A172 (cell line): ENCODE measurements around the gene UBE2H. TPM values are rescaled to one million over a fixed set of nuclear protein-coding genes. Genes with fewer than 3 reads are reported as not detected.
"Not testable (repeated sequence)": the region's sequence is repeated elsewhere in the genome, so short reads cannot be mapped to it uniquely, and the experiment has no call there.

Experiments
- DNase-seq: peaks from one replicate; pipeline ENCODE4 v3.0.0-alpha.2; 2015; ENCODE audit warnings: low spot score
- total RNA-seq: library from RNA; depleted of rRNA; stranded (reverse); fragments of >200 nt; shearing (Covaris generic); gene quantifications from 2 replicates; pipeline ENCODE4 v1.2.3, GENCODE V29; 2014

Gene UBE2H
- total RNA-seq, 1 experiment from 2014 or later: 94.8 TPM

DNA sequence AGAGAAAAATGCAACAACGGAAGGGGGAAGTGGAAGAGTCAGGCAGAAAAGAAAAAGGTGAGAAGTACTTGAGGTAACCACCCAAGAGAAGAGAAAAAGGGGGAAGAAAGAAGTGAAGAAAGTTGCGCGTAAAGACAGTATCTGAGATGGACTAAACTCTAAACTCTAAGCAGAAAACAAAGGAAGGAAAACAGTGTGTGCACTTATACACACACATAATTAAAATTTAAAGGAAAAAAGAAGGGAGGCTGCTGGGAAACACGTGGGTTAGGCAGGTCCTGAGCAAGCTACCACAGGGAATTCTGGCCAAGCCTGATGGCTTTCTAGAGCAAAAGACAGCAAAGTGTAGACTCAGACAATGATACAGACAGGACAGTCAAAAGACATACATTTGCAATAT, 78.0 kb downstream of the UBE2H start:
- DNase-seq: no peak

DNA sequence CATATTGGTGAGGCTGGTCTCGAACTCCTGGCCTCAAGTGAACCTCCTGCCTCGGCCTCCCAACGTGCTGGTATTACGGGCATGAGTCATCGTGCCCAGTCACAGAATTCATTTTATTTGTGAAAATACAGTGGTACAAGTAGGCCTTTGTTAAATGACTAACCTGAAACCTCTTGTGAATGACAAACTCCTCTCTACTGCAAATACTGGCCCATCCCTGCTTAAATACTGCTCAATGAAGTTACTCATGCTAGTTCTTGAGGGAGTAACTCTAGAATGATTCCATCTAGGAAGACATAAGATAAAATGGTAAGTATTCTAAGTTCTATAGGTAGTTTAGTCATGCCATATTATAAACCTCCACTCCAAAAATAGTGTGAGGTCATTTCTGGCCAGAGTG, 80.7 kb downstream of the UBE2H start:
- DNase-seq: peak; percentile 27

DNA sequence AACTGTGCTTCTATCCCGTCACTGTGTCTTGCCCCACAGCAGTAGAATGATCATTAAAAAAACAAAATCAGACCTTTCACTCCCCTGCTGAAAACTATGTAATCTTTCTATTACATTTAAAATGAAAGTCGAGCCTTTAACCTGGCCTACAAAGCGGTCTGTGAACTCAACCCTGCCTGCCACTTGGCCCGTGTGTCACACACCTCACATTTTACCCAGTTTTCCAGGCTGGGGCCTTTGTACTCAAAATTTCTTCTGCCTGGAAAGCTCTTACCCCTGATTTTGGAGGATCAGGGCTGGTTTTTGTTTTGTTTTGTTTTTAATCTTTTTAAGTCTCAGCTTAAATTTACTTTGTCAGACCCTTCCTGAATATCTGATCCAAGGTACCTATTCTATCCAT, 82.1 kb downstream of the UBE2H start:
- DNase-seq: no peak

DNA sequence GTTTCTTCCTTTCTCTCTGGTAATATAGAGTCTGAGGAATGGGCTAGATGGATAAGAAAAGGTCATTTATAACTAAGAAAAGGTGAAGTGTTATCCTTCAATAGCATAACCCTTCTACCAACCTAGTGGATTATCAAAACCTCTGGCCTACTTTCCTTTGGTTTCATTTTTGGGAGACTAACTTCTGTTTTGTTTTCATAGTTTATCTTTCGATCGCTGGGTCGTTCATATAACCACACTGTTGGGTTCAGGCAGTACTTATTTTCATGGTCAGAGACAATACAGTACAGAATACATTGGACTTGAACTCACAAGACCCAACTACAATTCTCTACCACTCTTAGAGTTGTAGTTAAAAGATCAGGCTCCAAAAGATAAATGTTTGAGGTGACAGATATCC, 86.5 kb downstream of the UBE2H start:
- DNase-seq: no peak

DNA sequence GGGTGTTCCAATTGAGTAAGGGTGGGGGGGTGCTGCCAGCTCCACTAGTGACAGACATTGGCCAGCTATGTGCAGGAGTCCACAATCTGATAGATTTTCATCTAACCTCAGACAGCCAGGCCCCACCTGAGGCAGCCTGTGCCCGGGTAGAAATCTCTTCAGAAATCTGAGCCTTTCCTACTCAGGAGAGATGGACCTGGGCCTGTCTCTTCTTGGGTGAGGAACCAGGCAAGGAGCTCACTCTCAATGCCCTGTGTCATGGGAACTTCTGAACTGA, 86.9 kb downstream of the UBE2H start:
- no peak for DNase-seq

DNA sequence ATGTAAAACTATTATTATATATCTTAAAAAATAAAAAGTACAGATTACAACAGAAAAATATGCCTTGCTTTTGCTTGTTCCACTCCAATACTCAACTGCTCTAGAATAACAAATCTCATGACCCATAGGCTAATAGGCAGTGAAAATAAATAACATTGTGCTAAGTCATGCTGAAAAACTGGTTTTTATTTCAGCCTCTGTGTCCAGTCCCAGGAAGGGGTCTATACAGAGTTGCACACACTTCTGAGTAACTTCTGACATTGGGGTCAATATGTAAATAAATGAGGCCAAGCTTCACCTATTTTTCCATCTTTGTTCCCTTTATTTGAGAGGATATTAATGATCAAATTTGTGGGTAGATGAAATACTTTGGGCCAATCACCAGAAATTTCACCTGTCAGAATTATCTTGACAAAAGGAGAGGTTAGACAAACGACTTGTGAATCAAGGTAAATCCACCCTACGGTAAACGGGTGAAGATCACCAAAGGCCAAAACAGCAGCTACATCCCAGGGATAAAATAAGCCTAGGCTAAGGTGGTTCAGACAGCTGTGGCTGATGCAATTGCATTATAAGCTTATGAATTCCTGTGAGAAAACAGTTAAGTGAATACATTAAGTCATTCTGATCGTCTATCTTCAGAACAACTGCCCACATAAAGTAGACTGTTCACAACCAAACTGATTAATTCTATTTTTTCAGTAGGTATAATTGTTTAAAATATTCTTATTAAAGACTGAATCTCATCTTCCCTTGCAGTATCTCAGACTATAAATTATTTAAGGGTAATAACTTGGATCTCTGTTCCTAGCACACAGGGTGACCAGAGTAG, 87.5 kb downstream of the UBE2H start:
- no peak for DNase-seq

DNA sequence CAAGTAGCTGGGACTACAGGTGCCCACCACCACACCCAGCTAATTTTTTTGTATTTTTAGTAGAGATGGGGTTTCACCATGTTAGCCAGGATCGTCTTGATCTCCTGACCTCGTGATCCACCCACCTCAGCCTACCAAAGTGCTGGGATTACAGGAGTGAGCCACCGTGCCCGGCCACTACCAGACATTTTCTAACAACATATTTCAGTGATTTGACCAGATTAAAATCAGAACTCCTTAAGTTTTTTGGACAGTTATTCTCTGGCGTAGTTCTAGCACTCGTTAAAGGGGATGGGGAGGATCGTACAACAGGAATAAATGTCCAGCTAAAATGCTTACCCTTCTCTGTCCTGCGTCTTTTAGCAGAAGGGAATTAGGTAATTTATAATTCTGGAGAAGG, 88.1 kb downstream of the UBE2H start:
- not testable (repeated sequence) for DNase-seq

DNA sequence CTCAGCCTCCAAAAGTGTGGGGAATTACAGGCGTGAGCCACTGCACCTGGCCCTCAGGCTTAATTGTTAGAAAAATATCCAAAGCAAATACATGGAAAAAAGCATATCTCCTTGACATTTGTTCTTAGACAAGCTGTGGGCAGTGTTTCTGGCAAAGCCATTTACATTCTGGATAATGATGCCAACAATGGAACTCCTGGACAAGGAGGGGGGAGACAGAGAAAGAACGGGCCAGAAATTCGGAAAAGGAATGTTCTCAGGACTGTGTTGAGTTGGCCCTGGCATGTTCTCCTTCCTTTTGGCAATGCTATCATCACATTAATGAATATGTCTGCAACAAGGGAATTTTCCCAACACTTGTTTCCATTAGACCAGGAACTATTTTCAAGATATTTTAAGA, 88.7 kb downstream of the UBE2H start:
- no peak for DNase-seq

DNA sequence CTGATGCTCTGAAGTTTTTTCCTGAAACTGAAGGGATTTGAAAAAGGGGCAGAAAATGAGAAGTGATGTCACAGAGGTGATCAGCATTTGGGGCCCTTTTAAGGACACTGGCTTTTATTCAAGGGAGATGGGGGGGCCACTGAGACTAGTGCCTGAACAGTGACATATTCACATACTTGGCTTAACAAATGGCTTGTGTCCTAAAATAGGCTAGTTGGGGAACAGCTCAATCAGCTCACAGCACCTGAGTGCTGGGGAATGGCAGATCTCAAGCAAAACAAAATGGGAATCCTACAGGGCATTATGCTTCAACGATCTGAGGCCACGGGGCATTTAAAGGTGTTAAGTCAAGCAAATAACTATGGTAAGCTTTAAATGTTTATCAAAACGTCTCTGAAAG, 90.1 kb downstream of the UBE2H start:
- DNase-seq: no peak

DNA sequence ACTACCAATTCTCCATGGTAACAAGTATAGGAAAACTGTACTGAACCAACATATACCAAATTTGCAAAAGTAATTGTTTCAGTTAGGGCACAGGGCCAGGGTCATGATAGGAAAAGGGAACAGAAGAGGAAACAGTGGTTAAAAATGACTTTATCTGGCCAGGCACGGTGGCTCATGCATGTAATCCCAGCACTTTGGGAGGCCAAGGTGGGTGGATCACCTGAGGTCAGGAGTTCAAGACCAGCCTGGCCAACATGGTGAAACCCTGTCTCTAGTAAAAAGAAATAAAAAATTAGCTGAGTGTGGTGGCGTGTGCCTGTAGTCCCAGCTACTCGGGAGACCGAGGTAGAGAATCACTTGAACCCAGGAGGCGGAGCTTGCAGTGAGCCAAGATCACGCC, 92.0 kb downstream of the UBE2H start:
- not testable (repeated sequence) for DNase-seq

DNA sequence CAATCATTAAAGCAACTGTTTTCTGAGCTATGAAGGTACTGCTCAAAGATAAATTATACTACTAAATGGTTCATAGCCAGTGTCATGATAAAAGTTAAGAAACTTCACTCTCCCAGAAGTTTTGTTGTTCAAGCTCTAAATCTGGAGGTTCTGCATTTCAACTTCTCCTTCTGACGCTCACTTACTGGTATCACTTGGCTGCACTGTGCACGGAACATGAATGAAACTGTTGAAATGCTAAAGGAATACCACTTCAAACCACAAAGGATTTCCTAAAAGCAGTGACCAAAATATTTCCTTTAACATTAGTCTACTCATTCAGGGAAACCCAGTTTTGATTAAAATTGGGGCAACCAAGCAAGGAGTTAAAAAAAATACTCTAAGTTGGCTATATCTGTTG, 93.6 kb downstream of the UBE2H start:
- no peak for DNase-seq

DNA sequence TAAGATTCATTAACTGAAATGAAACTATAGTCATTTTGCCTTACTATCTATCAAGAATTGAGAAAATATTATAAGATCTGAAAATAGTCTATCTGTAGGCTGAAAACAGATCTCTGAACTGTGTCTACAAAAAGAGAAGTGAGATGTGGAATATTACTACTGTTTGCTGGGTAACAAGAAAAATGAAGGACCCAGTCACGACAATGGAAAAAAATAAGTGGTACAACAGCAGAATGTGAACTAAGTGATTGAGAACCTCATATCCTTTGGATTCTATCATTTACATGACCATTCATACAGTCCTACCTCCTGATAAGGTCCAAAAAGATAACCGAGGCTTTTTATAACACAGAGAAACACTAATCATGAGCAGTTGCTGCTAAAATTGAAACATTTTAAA, 94.3 kb downstream of the UBE2H start:
- DNase-seq: no peak

DNA sequence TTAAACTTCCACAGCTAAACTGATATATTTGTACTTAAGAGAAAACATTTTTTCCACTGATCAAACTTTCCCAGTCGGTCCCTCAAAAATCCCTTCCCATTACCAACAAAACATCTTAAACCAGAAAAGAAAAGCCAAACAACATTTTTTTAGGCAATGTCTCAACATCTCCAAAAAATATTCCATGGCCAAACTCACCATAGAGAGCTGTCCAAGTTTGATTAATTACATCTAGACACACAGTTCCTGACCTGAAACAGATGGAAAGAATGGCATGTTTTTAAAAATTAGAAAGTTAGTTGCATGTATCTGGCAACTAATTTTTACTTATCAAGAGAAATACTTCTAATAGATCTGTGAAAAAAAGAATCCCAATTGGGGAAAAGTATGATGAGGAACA, 95.4 kb downstream of the UBE2H start:
- DNase-seq: no peak

DNA sequence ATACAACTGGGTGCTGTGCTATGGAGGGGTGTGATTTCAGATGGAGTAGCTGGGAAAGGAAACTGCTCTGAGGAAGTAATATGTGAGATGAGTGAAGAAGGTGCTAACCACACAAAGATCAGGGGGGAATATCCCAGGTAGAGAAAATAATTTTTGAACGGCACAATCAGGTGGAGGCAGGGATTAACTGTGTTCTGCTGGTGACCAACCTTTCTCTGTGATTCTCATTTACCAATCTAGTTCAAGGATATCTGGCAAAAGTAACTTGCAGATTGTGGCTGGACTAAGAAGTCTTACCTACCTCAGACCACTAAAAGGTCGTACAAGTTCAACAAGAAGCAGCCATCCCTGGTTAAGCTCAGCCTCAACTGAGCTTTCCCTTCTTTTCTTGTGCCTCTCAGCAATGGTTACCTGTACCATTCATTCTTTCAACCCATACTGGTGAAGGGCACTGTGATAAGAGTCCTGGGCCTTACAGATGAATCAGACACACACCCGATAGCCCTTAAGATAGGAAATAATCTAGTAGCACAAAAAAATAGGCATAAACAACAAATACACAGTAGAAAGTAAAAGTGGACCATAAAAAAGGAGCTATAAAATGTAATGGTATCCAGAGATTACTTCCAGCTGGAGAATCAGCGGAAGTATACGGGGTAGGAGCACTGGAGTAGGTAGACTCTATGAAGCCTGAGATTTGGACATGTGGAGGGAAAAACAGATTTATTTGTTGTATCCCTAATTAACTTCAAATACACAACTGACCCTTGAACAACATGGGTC, 96.6 kb downstream of the UBE2H start:
- no peak for DNase-seq

DNA sequence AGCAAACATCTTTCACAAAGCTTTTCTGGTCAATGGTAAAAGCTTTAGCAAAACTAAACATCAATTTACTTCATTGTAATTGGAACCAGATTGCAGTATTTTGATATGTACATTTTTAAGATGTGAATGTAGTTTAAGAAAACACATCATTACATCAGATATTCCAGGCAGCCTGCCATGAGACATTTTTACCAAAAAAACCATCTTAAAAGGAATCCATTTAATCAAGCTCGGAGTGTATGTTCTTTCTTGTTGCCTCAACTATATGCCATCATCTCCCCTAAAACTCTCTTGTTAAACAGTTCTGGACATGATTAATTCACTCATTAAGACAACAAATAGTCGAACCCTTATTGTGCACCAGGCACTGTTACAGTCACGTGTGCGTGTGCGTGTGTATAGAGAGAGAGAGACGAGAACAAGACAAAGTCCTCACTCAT, 97.5 kb downstream of the UBE2H start:
- DNase-seq: peak; percentile 48

DNA sequence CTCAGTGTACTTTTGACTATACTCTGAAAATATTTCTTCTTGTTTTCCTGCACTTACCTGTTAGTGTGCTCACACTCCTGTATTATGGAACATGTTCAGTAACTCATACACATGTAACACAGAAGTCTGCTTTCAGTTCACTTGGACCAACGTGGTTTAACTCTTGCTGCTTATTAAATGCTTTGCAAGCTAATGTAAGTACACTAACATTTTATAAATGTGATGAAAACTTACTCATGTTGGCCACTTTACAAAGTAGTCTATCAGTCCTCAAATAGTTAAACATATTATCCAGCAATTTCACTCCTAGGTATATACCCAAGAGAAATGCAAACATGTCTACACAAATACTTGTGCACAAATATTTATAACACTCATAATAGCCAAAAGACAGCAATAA, 98.4 kb downstream of the UBE2H start:
- DNase-seq: no peak

DNA sequence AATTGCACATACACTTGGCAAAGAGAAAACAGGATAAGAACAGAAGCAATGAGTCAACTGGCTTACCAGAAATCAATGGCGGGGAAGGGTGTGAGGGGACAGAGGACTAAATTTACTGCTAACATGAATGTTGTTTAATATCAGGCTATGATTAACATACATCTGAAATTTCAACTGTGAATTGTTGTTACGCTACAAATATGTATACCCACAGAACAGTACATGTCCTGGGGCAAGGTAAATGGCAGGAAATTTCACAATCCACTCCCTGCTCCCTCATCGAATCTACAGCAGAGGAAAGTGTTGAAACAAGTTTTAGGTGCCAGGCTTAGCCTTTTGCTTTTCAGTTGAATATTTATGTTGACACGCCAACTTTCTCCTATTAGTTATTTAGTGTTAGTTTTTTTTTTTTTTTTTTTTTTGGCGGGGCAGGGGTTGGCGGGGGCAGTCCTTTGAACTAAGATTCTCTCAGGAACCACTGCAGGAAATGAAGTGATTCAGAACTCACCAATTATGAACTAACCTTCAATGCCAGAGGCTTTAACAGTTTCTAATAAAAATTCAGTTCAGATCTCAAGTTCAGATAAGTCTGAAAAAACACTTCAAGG, 99.0 kb downstream of the UBE2H start:
- peak; percentile 41 for DNase-seq

DNA sequence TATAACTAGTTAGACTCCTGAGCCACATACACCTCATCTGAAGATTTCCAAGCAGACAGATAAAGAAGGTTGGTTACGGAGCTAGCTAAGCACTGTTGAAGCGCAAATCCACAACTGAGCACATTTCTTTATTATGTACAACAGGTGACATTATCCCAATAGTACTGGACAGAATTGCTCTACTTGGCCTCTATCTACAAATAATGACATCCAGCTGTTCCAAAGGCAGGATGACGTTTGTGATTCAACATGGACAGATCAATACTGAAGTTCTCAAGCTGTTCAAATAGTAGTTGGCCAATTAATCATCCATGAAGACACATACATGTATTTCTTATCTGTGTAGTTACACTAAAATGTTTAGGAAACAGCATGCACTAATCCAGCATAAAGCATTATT, 101.0 kb downstream of the UBE2H start:
- DNase-seq: no peak

DNA sequence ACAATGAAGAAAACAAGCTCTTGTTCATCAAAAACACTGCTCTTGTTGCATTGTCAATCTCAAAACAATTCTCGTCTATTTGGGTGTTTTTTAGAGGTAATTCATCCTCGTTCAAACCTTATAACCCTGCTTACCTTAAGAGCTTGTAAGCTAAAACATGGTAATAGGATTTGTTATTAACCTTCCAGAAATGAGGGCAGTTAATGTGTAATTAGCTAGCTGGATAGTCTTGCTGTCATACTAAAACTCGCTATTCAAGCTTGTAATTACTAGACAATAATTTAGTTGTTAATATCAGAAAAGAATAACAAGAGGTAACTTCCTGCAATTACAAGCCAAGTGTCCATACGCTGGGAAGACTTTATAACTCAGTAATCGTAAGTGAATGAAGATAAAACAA, 101.6 kb downstream of the UBE2H start:
- no peak for DNase-seq

DNA sequence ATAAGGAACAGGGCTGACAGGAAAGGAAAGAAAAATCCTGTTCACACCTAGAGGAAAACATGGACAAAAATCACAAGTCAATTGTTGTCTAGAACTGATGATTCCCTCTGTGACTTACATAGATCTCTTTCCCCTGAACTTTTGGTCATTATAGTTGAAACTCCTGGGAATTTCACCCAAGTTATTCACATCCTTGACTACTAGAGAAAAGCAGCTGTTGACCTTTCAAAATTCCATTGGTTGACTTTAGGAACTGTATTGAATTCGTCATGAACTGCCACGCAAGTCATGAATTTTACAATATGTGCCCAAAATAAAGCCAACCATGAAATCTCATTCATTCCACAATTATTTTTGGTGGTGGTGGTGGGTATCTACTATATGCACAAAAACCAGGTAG, 104.3 kb downstream of the UBE2H start:
- no peak for DNase-seq

DNA sequence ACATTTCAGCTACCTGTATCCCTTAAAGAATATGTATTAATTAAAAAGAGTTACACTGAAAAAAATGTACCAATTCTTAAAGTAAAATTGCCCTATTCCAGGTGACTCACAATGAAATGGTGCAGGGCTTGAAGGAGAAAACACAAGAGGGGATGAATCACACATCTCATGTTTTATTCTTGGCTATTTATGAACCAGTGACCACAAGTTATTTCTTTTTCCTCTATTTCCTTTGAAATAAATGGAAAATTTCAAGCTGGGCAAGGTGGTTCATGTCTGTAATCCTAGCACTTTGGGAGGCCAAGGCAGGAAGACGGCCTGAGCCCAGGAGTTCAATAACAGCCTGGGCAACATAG, 106.8 kb downstream of the UBE2H start:
- peak; percentile 83 for DNase-seq

DNA sequence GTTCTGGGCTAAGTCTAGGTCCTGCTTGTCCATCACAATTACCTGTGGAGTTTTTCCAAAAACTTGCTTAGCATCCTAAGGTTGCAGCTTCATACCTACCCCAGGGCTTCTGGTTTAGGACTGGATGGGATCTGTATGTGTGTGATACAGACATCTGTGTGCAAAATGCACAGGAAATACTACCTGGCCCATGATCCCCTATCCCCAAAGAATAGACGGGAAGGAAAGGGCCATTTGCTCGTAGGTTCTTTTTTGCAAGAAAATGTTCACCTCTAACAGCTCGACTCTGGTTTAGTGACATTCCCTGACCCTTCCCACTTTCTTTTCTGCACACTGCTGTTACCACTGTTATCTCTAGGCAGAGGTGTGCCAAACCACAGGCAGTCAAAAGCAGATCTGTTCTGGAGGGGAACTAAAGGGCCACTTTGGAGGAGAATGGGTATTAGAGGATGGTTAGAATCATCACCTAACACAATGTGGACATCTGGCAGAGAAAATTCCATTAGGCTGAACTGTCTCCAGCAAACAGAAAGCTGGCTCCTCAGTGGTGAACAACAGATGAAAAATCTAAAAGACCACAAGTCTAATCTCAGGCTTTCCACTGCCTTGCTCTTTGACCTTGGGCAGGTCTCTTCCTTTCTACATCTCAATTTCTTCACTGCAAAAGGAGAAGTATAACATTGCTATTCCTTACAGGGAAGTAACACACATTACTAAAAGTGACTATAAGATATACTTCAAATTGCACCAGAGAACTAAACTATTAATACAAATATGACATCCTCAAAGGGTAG, 107.4 kb downstream of the UBE2H start:
- peak; percentile 82 for DNase-seq
